Measurements from ENCODE around the gene SOBP.

GRCh38 chr6:107556082-107556481, 66.2 kb downstream of the SOBP start:
- TF ChIP-seq CTCF (IDR thresholded peaks at IDR 0.05), result no peak
- no peak for TF ChIP-seq POLR2A (IDR thresholded peaks at IDR 0.05)
- TF ChIP-seq EP300 (IDR thresholded peaks at IDR 0.05), result no peak
- TF ChIP-seq POLR2AphosphoS5 (IDR thresholded peaks at IDR 0.05), result no peak
